Neuron (in vitro differentiated cells): ENCODE measurements around the gene EVA1B.

ENCODE experiments used
- H2AFZ ChIP-seq: one replicate; pipeline ENCODE4 v1.6.1; 2013; ENCODE audit warnings: low read depth, mild to moderate bottlenecking, inconsistent platforms, low read length, moderate library complexity
- H3K27me3 ChIP-seq: one replicate; pipeline ENCODE4 v1.6.1; 2013; ENCODE audit warnings: low read length; ENCODE audit not compliant: insufficient read depth
- H3K36me3 ChIP-seq: one replicate; pipeline ENCODE4 v1.6.1; 2013; ENCODE audit warnings: low read length; ENCODE audit not compliant: insufficient read depth
- H3K4me1 ChIP-seq: one replicate; pipeline ENCODE4 v1.6.1; 2013; ENCODE audit warnings: low read length; ENCODE audit not compliant: insufficient read depth
- H3K4me3 ChIP-seq: 2 replicates; pipeline ENCODE4 v1.5.1; 2013; ENCODE audit warnings: mild to moderate bottlenecking, low read length, moderate library complexity
- H3K9me3 ChIP-seq: one replicate; pipeline ENCODE4 v1.6.1; 2013; ENCODE audit warnings: low read length

Gene EVA1B

GRCh38 chr1:36274201-36274600 lies 49.2 kb downstream of the EVA1B start:
- no peaks in the 10 kb centered on the region for H3K27me3 ChIP-seq
- no peak overlapping the region for H2AFZ ChIP-seq
- no peaks in the 10 kb centered on the region for H3K9me3 ChIP-seq
- H3K36me3 ChIP-seq, result peaks cover 36% of the 10 kb centered on the region
- no peak overlapping the region for H3K4me3 ChIP-seq
- H3K4me1 ChIP-seq, result no peaks in the 10 kb centered on the region

- Histone ChIP-seq H3K36me3 (peaks cover 41% of the 10 kb centered on the region), H3K4me3 (no peak overlapping the region), H3K4me1 (no peaks in the 10 kb centered on the region)
These were observed 50.4 kb downstream of the EVA1B start for GRCh38 chr1:36273024-36273423.

More at GRCh38 chr1:36273024-36273423, 50.4 kb downstream of the EVA1B start:
- H2AFZ ChIP-seq, result no peak overlapping the region
- no peaks in the 10 kb centered on the region for H3K9me3 ChIP-seq
- H3K27me3 ChIP-seq, result no peaks in the 10 kb centered on the region
